CD14-positive monocyte (primary cell): Measurements from ENCODE around the gene TBCD. TPM values are rescaled to one million over a fixed set of nuclear protein-coding genes. Genes with fewer than 3 reads are reported as not detected.

Experiments used
- DNase-seq, 3 donors: peaks; one replicate each; pipeline ENCODE4 v3.0.0-alpha.2; 2011 to 2022
- H2AFZ ChIP-seq: 2 replicates; pipeline ENCODE4 v1.6.0; 2012; ENCODE audit warnings: mild to moderate bottlenecking, low read depth, low read length, inconsistent platforms; ENCODE audit not compliant: insufficient read depth, poor library complexity, severe bottlenecking
- H3K27ac ChIP-seq, 2 donors: 1 replicate in 1 of 2; 2 replicates in 1 of 2; pipeline ENCODE4 v1.5.1; 2012 to 2013; ENCODE audit warnings: low read length in 2 of 2, control low read depth in 1 of 2, inconsistent platforms in 1 of 2, low read depth in 1 of 2, mild to moderate bottlenecking in 1 of 2
- H3K27me3 ChIP-seq, 2 donors: one replicate each; pipeline versions ENCODE4 v1.6.0 to v1.6.1; 2011 to 2013; ENCODE audit warnings: low read length in 2 of 2; ENCODE audit not compliant: control insufficient read depth in 2 of 2, insufficient read depth in 2 of 2
- H3K36me3 ChIP-seq, 2 donors: replicated peaks in 1 of 2; 1 replicate in 1 of 2; 2 replicates in 1 of 2; pipeline versions ENCODE4 v1.5.1 to v1.6.1; 2012 to 2013; ENCODE audit warnings: low read length in 2 of 2, control low read depth in 1 of 2, inconsistent platforms in 1 of 2, mild to moderate bottlenecking in 1 of 2; ENCODE audit not compliant: insufficient read depth in 2 of 2, control insufficient read depth in 1 of 2
- H3K4me1 ChIP-seq, 2 donors: 1 replicate in 1 of 2; 2 replicates in 1 of 2; pipeline versions ENCODE4 v1.5.1 to v1.6.1; 2012 to 2013; ENCODE audit warnings: low read length in 2 of 2, control low read depth in 1 of 2, inconsistent platforms in 1 of 2, mild to moderate bottlenecking in 1 of 2, moderate library complexity in 1 of 2; ENCODE audit not compliant: insufficient read depth in 2 of 2, control insufficient read depth in 1 of 2
- H3K4me2 ChIP-seq: replicated peaks from 2 replicates; pipeline ENCODE3; 2012; ENCODE audit warnings: low read length, moderate library complexity, mild to moderate bottlenecking; ENCODE audit not compliant: poor library complexity, severe bottlenecking; ENCODE audit errors: extremely low read depth
- H3K4me3 ChIP-seq, 3 experiments: fragments of 200-600 bp in 1 of 3; sonication (generic) in 1 of 3; replicated peaks in 1 of 3; 1 replicate in 2 of 3; 2 replicates in 1 of 3; pipeline ENCODE4 v1.5.1; 2011 to 2013; ENCODE audit warnings: low read length in 3 of 3, mild to moderate bottlenecking in 3 of 3, control low read depth in 2 of 3, low read depth in 2 of 3, inconsistent platforms in 1 of 3, moderate library complexity in 1 of 3
- H3K79me2 ChIP-seq: 2 replicates; pipeline ENCODE4 v1.6.0; 2012; ENCODE audit warnings: mild to moderate bottlenecking, control low read depth, inconsistent platforms, low read length, moderate library complexity; ENCODE audit not compliant: insufficient read depth
- H3K9ac ChIP-seq: 2 replicates; pipeline ENCODE4 v1.6.0; 2017; ENCODE audit warnings: low read length, mild to moderate bottlenecking; ENCODE audit not compliant: insufficient read depth, poor library complexity, severe bottlenecking
- H3K9me3 ChIP-seq, 2 donors: replicated peaks in 1 of 2; 1 replicate in 1 of 2; 2 replicates in 1 of 2; pipeline versions ENCODE4 v1.5.1 to v1.6.1; 2012 to 2013; ENCODE audit warnings: low read length in 2 of 2, control low read depth in 1 of 2; ENCODE audit not compliant: control insufficient read depth in 1 of 2, insufficient read depth in 1 of 2
- H4K20me1 ChIP-seq: 2 replicates; pipeline ENCODE4 v1.6.0; 2012; ENCODE audit warnings: mild to moderate bottlenecking, low read length, control low read depth, moderate library complexity; ENCODE audit not compliant: insufficient read depth
- H3K27ac Mint-ChIP-seq, 7 donors: one replicate each; pipeline ENCODE4 v1.8.0; 2020; ENCODE audit warnings: mild to moderate bottlenecking in 7 of 7, mixed read lengths in 7 of 7, moderate library complexity in 6 of 7, inconsistent platforms in 2 of 7
- H3K27me3 Mint-ChIP-seq, 3 donors: one replicate each; pipeline ENCODE4 v1.8.0; 2021 to 2022; ENCODE audit warnings: low read depth in 3 of 3, mild to moderate bottlenecking in 3 of 3, mixed read lengths in 3 of 3, moderate library complexity in 3 of 3, inconsistent platforms in 1 of 3
- H3K36me3 Mint-ChIP-seq, 2 donors: one replicate each; pipeline ENCODE4 v1.8.0; 2020; ENCODE audit warnings: mixed read lengths in 2 of 2, inconsistent platforms in 1 of 2, mild to moderate bottlenecking in 1 of 2
- H3K4me1 Mint-ChIP-seq: one replicate; pipeline ENCODE4 v1.8.0; 2020; ENCODE audit warnings: mild to moderate bottlenecking, mixed read lengths
- H3K4me3 Mint-ChIP-seq, 2 donors: one replicate each; pipeline ENCODE4 v1.8.0; 2020; ENCODE audit warnings: mild to moderate bottlenecking in 2 of 2, mixed read lengths in 2 of 2, moderate library complexity in 1 of 2
- H3K9me3 Mint-ChIP-seq, 7 donors: one replicate each; pipeline ENCODE4 v1.8.0; 2020 to 2022; ENCODE audit warnings: mixed read lengths in 7 of 7, mild to moderate bottlenecking in 6 of 7, moderate library complexity in 6 of 7, inconsistent platforms in 2 of 7
- CTCF ChIP-seq: fragments of 200-600 bp; IDR thresholded peaks from one replicate; pipeline ENCODE4 v1.8.0; 2022; ENCODE audit warnings: antibody characterized with exemption, mild to moderate bottlenecking
- WGBS: methylation state at CpG from one replicate; pipeline ENCODE4 v1.1.5; 2013; ENCODE audit warnings: missing lambda C conversion rate; ENCODE audit not compliant: insufficient coverage; 5-methylcytosine and 5-hydroxymethylcytosine counted together
- intact Hi-C, 2 donors: fragments of 100-400 bp; cut with micrococcal nuclease; formaldehyde crosslinking; loops; one replicate each; pipeline versions ENCODE4 v1.15.0 to v1.15.1; 2023
- polyA plus RNA-seq, 3 donors: library from polyadenylated mRNA; depleted of rRNA in 1 of 3; unstranded in 2 of 3; stranded (reverse) in 1 of 3; fragments of 300-500 nt in 2 of 3; fragments of >200 nt in 1 of 3; fragmentation: Illumina TruSeq in 2 of 3; gene quantifications; 1 replicate in 2 of 3; 2 replicates in 1 of 3; pipeline ENCODE4 v1.2.3, GENCODE V29; 2012 to 2021

The TBCD gene
- polyA plus RNA-seq, 3 donors: 54.7 to 74.0 (median 66.6) TPM

GRCh38 chr17:82729479-82730260 lies 22.2 kb upstream of the TBCD start:
- no peak overlapping the region for H3K4me2 ChIP-seq
- Mint-ChIP-seq H3K4me1 (no peaks in the 10 kb centered on the region), H3K4me3 (no peak overlapping the region), H3K27ac (peak overlapping the region in 1 of 7 donors; percentile 59), H3K36me3 (peaks cover 37 to 58% of the 10 kb centered on the region in 2 donors), H3K9me3 (peaks cover 12 to 22% (median 21%) of the 10 kb centered on the region in 7 donors), H3K27me3 (peaks cover 5 to 8% (median 5%) of the 10 kb centered on the region in 3 donors)
- DNase-seq: no peak
- no peak overlapping the region for H3K4me3 ChIP-seq
- no peaks in the 10 kb centered on the region for H3K79me2 ChIP-seq
- intact Hi-C loops: no loop called here
- peaks cover 18 to 27% of the 10 kb centered on the region in 2 donors for H3K9me3 ChIP-seq
- H3K27ac ChIP-seq: no peak overlapping the region
- no peaks in the 10 kb centered on the region for H4K20me1 ChIP-seq
- H3K4me1 ChIP-seq: no peaks in the 10 kb centered on the region
- H3K9ac ChIP-seq: no peak overlapping the region
- no peak for TF ChIP-seq CTCF
- no peak overlapping the region for H2AFZ ChIP-seq
- peaks cover 0 to 4% of the 10 kb centered on the region in 2 donors for H3K27me3 ChIP-seq
- 88% methylated on average over 48 of the region's 48 CpGs for WGBS
- peaks cover 16 to 40% of the 10 kb centered on the region in 2 donors for H3K36me3 ChIP-seq

- Mint-ChIP-seq H3K4me1 (peaks cover 7% of the 10 kb centered on the region), H3K4me3 (no peak overlapping the region), H3K36me3 (peaks cover 25 to 44% of the 10 kb centered on the region in 2 donors), H3K9me3 (peaks cover 12 to 25% (median 21%) of the 10 kb centered on the region in 7 donors), H3K27me3 (peaks cover 11 to 22% (median 22%) of the 10 kb centered on the region in 3 donors), H3K27ac (no peak overlapping the region)
- peaks cover 4 to 28% of the 10 kb centered on the region in 2 donors for H3K36me3 ChIP-seq
- H3K27me3 ChIP-seq: peaks cover 0 to 12% of the 10 kb centered on the region in 2 donors
- DNase-seq: no peak
- no peak overlapping the region for H2AFZ ChIP-seq
- no peak overlapping the region for H3K4me2 ChIP-seq
- 94% methylated on average over 6 of the region's 13 CpGs for WGBS
- no peak for TF ChIP-seq CTCF
- H3K4me3 ChIP-seq: no peak overlapping the region
- no peaks in the 10 kb centered on the region for H4K20me1 ChIP-seq
- H3K9ac ChIP-seq: no peak overlapping the region
- H3K79me2 ChIP-seq: no peaks in the 10 kb centered on the region
- peaks cover 18 to 27% of the 10 kb centered on the region in 2 donors for H3K9me3 ChIP-seq
- peaks cover 2 to 11% of the 10 kb centered on the region in 2 donors for H3K4me1 ChIP-seq
- no peak overlapping the region for H3K27ac ChIP-seq
- intact Hi-C loops: no loop called here
Observed at GRCh38 chr17:82732118-82732743, 19.6 kb upstream of the TBCD start.
